Loucy (cell line): ENCODE measurements around the gene MCUR1.

Experiments used
- H2AFZ ChIP-seq: fragments of 200-600 bp; sonication (generic); 2 replicates; pipeline ENCODE4 v1.6.0; 2016; ENCODE audit warnings: antibody characterized with exemption, mild to moderate bottlenecking, low read length, moderate library complexity
- H3F3A ChIP-seq: fragments of 200-600 bp; 2 replicates; pipeline ENCODE4 v1.6.0; 2016; ENCODE audit warnings: antibody characterized with exemption, low read depth, mild to moderate bottlenecking
- H3K27me3 ChIP-seq: fragments of 200-600 bp; sonication (generic); 2 replicates; pipeline ENCODE4 v1.6.1; 2014; ENCODE audit warnings: low read length, mild to moderate bottlenecking; ENCODE audit not compliant: insufficient read depth, poor library complexity, severe bottlenecking
- H3K36me3 ChIP-seq: fragments of 200-600 bp; sonication (generic); 2 replicates; pipeline ENCODE4 v1.6.1; 2016; ENCODE audit warnings: low read length; ENCODE audit not compliant: insufficient read depth
- H3K4me1 ChIP-seq: fragments of 200-600 bp; sonication (generic); 2 replicates; pipeline ENCODE4 v1.5.1; 2014; ENCODE audit warnings: low read length, mild to moderate bottlenecking; ENCODE audit not compliant: insufficient read depth, poor library complexity, severe bottlenecking
- H3K4me2 ChIP-seq: fragments of 200-600 bp; sonication (generic); 2 replicates; pipeline ENCODE4 v1.6.0; 2014; ENCODE audit warnings: antibody characterized with exemption, low read length, low read depth, mild to moderate bottlenecking; ENCODE audit not compliant: poor library complexity, severe bottlenecking
- H3K4me3 ChIP-seq: fragments of 200-600 bp; sonication (generic); 2 replicates; pipeline ENCODE4 v1.5.1; 2014; ENCODE audit warnings: low read length, mild to moderate bottlenecking, mixed read lengths; ENCODE audit not compliant: poor library complexity, severe bottlenecking
- H3K79me2 ChIP-seq: fragments of 200-600 bp; sonication (generic); 2 replicates; pipeline ENCODE4 v1.6.1; 2014; ENCODE audit warnings: low read length; ENCODE audit not compliant: insufficient read depth
- H3K9ac ChIP-seq: fragments of 200-600 bp; sonication (generic); 2 replicates; pipeline ENCODE4 v1.6.0; 2014; ENCODE audit warnings: mild to moderate bottlenecking, low read depth, low read length, moderate library complexity; ENCODE audit not compliant: poor library complexity, severe bottlenecking
- H3K9me2 ChIP-seq: fragments of 200-600 bp; sonication (generic); replicated peaks from 2 replicates; pipeline ENCODE4 v1.6.1; 2016; ENCODE audit warnings: low read depth, low read length, mixed read lengths
- H3K9me3 ChIP-seq: fragments of 200-600 bp; sonication (generic); 2 replicates; pipeline ENCODE4 v1.6.1; 2014; ENCODE audit warnings: mild to moderate bottlenecking, antibody characterized with exemption, low read length, low read depth; ENCODE audit not compliant: insufficient read depth
- H4K20me1 ChIP-seq: fragments of 200-600 bp; sonication (generic); 2 replicates; pipeline ENCODE4 v1.6.0; 2014; ENCODE audit warnings: antibody characterized with exemption, low read length, mild to moderate bottlenecking; ENCODE audit not compliant: insufficient read depth, poor library complexity, severe bottlenecking
- CTCF ChIP-seq: fragments of 200-600 bp; sonication (generic); conservative IDR thresholded peaks from 2 replicates; pipeline ENCODE4 v1.5.1; 2014; ENCODE audit warnings: mild to moderate bottlenecking, antibody characterized with exemption, low read length
- EZH2phosphoT487 ChIP-seq: fragments of 200-600 bp; IDR thresholded peaks from 2 replicates; pipeline ENCODE4 v1.6.1; 2018; ENCODE audit warnings: antibody characterized with exemption, mild to moderate bottlenecking, moderate library complexity, borderline replicate concordance

The MCUR1 gene

GRCh38 chr6:13859871-13860555 is 45.7 kb upstream of the MCUR1 start:
- H3K79me2 ChIP-seq = no peaks in the 10 kb centered on the region
- peaks cover 5% of the 10 kb centered on the region for H3K27me3 ChIP-seq
- H2AFZ ChIP-seq = no peak overlapping the region
- no peaks in the 10 kb centered on the region for H3K9me2 ChIP-seq
- no peak for TF ChIP-seq CTCF
- no peak for TF ChIP-seq EZH2phosphoT487
- H3K4me1 ChIP-seq = no peaks in the 10 kb centered on the region
- no peak overlapping the region for H3K9ac ChIP-seq
- H4K20me1 ChIP-seq = no peaks in the 10 kb centered on the region
- no peak overlapping the region for H3K4me3 ChIP-seq
- H3K9me3 ChIP-seq = no peaks in the 10 kb centered on the region
- H3F3A ChIP-seq = no peaks in the 10 kb centered on the region
- H3K36me3 ChIP-seq = no peaks in the 10 kb centered on the region
- H3K4me2 ChIP-seq = no peak overlapping the region

DNA sequence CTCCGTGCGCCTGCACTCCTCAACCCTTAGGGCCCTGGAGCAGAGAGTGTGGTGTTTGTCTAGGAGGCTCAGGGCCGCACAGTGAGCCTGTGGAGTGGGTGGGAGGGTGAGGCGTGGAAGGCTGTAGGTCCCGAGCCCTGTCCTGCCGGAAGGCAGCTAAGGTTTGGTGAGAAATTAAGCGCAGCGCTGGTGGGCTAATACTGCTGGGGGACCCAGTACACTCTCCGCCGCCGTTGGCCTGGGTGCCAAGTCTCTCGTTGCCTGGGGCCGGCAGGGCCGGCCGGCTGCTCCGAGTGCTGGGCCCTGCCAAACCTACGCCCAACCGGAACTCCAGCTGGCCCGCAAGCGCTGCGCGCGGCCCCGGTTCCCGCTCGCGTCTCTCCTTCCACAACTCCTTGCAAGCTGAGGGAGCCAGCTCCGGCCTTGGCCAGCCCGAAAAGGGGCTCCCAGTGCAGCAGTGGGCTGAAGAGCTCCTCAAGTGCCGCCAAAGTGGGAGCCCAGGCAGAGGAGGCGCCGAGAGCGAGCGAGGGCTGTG is 40.4 kb upstream of the MCUR1 start:
- Histone ChIP-seq H2AFZ (no peak overlapping the region), H3K27me3 (no peaks in the 10 kb centered on the region), H3K9me3 (no peaks in the 10 kb centered on the region), H3K9ac (no peak overlapping the region), H4K20me1 (no peaks in the 10 kb centered on the region), H3K4me2 (no peak overlapping the region), H3K9me2 (no peaks in the 10 kb centered on the region), H3K4me3 (no peak overlapping the region), H3K4me1 (no peaks in the 10 kb centered on the region), H3K79me2 (no peaks in the 10 kb centered on the region), H3F3A (no peaks in the 10 kb centered on the region), H3K36me3 (no peaks in the 10 kb centered on the region)
- no peak for TF ChIP-seq EZH2phosphoT487
- no peak for TF ChIP-seq CTCF

DNA sequence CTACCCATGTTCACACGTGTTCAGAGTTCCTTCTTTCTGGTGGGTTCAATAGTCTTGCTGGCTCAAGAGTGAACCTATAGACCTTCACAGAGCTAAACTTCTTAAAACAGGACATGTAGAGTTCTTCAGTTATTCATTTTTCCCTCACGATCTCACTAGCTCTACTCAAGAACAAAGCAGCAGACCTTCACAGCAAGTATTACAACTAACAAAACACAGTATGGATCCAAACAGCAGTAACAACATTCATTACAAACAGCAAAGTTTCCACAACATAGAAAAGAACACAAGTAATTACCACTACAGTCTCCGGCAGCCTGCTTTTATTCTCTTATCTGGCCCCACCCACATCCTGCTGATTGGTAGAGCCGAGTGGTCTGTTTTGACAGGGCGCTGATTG is 39.5 kb upstream of the MCUR1 start:
- H3K9me3 ChIP-seq = no peaks in the 10 kb centered on the region
- no peak overlapping the region for H3K4me2 ChIP-seq
- TF ChIP-seq CTCF = no peak
- TF ChIP-seq EZH2phosphoT487 = no peak
- H3K27me3 ChIP-seq = no peaks in the 10 kb centered on the region
- H3K36me3 ChIP-seq = no peaks in the 10 kb centered on the region
- H3K4me3 ChIP-seq = no peak overlapping the region
- H4K20me1 ChIP-seq = no peaks in the 10 kb centered on the region
- H3F3A ChIP-seq = no peaks in the 10 kb centered on the region
- no peaks in the 10 kb centered on the region for H3K4me1 ChIP-seq
- H3K79me2 ChIP-seq = no peaks in the 10 kb centered on the region
- no peak overlapping the region for H3K9ac ChIP-seq
- no peaks in the 10 kb centered on the region for H3K9me2 ChIP-seq
- H2AFZ ChIP-seq = no peak overlapping the region
